H1 (cell line): Measurements from ENCODE around the gene CDR2L. TPM values are rescaled to one million over a fixed set of nuclear protein-coding genes. Genes with fewer than 3 reads are reported as not detected.

ENCODE experiments used
- BCL11A ChIP-seq, 2 experiments: IDR thresholded peaks; one replicate each; pipeline ENCODE4 v1.6.1; 2011; ENCODE audit warnings: low read depth in 2 of 2, low read length in 2 of 2, mild to moderate bottlenecking in 2 of 2
- CBX8 ChIP-seq: fragments of 300-800, 300-1000 bp; sonication (generic); IDR thresholded peaks from 2 replicates; pipeline ENCODE4 v1.7.1; 2016; ENCODE audit warnings: low read depth, low read length, borderline replicate concordance
- CHD2 ChIP-seq: IDR thresholded peaks from 2 replicates; pipeline ENCODE4 v1.6.1; 2012; ENCODE audit warnings: low read length, improper control_type of control experiment
- CREB1 ChIP-seq: IDR thresholded peaks from 2 replicates; pipeline ENCODE4 v1.6.1; 2012; ENCODE audit warnings: inconsistent platforms
- EGR1 ChIP-seq: IDR thresholded peaks from 2 replicates; pipeline ENCODE4 v1.6.1; 2011; ENCODE audit warnings: low read depth, low read length, borderline replicate concordance
- HDAC6 ChIP-seq: IDR thresholded peaks from one replicate; pipeline ENCODE4 v1.7.1; 2012; ENCODE audit warnings: low read depth, mild to moderate bottlenecking, inconsistent platforms, low read length, moderate library complexity
- JUND ChIP-seq: IDR thresholded peaks from 2 replicates; pipeline ENCODE4 v1.6.1; 2011; ENCODE audit warnings: mild to moderate bottlenecking, improper control_type of control experiment, low read length
- MAX ChIP-seq: IDR thresholded peaks from 2 replicates; pipeline ENCODE4 v1.6.1; 2012; ENCODE audit warnings: inconsistent platforms
- NANOG ChIP-seq: IDR thresholded peaks from 2 replicates; pipeline ENCODE4 v1.6.1; 2011; ENCODE audit warnings: low read length, low read depth, mild to moderate bottlenecking, inconsistent platforms; ENCODE audit not compliant: insufficient read depth, poor library complexity, severe bottlenecking
- POLR2AphosphoS5 ChIP-seq: IDR thresholded peaks from 2 replicates; pipeline ENCODE4 v1.6.1; 2011; ENCODE audit warnings: low read depth, low read length
- POU5F1 ChIP-seq: IDR thresholded peaks from 2 replicates; pipeline ENCODE4 v1.6.1; 2011; ENCODE audit warnings: low read depth, mild to moderate bottlenecking, low read length, moderate library complexity
- RBBP5 ChIP-seq: IDR thresholded peaks from 2 replicates; pipeline ENCODE4 v1.7.1; 2012; ENCODE audit warnings: low read depth, mild to moderate bottlenecking, inconsistent platforms, low read length, moderate library complexity, borderline replicate concordance
- RFX5 ChIP-seq: IDR thresholded peaks from 2 replicates; pipeline ENCODE4 v1.6.1; 2011; ENCODE audit warnings: low read depth, low read length, improper control_type of control experiment, borderline replicate concordance
- RNF2 ChIP-seq: fragments of 200-900, 300-1000 bp; sonication (generic); IDR thresholded peaks from 2 replicates; pipeline ENCODE4 v1.7.1; 2016; ENCODE audit warnings: borderline replicate concordance, low read depth, mild to moderate bottlenecking, antibody characterized with exemption, low read length; ENCODE audit not compliant: poor library complexity, severe bottlenecking; ENCODE audit errors: missing control alignments
- RXRA ChIP-seq: IDR thresholded peaks from 2 replicates; pipeline ENCODE4 v1.6.1; 2011; ENCODE audit warnings: low read depth, mild to moderate bottlenecking, low read length, moderate library complexity; ENCODE audit not compliant: insufficient read depth
- SIN3A ChIP-seq, 2 experiments: IDR thresholded peaks in 1 of 2; conservative IDR thresholded peaks in 1 of 2; 2 replicates each; pipeline ENCODE4 v1.6.1; 2011 to 2012; ENCODE audit warnings: low read length in 2 of 2, improper control_type of control experiment in 1 of 2, low read depth in 1 of 2, mild to moderate bottlenecking in 1 of 2
- SIRT6 ChIP-seq: IDR thresholded peaks from one replicate; pipeline ENCODE4 v1.7.1; 2012; ENCODE audit warnings: low read length, inconsistent platforms
- SP1 ChIP-seq: IDR thresholded peaks from 2 replicates; pipeline ENCODE4 v1.6.1; 2011; ENCODE audit warnings: low read depth, low read length
- SP2 ChIP-seq: IDR thresholded peaks from 2 replicates; pipeline ENCODE4 v1.6.1; 2012; ENCODE audit warnings: mild to moderate bottlenecking, low read length, inconsistent platforms
- TAF1 ChIP-seq: IDR thresholded peaks from 2 replicates; pipeline ENCODE4 v1.6.1; 2011; ENCODE audit warnings: mild to moderate bottlenecking, low read depth, low read length
- TBP ChIP-seq: IDR thresholded peaks from 2 replicates; pipeline ENCODE4 v1.6.1; 2011; ENCODE audit warnings: low read depth, low read length, improper control_type of control experiment
- USF2 ChIP-seq: IDR thresholded peaks from 2 replicates; pipeline ENCODE4 v1.6.1; 2011; ENCODE audit warnings: low read length, improper control_type of control experiment
- polyA plus RNA-seq, 7 experiments: library from polyadenylated mRNA; depleted of rRNA in 3 of 7; stranded (reverse) in 5 of 7; unstranded in 2 of 7; fragments of >200 nt in 5 of 7; fragments of 200-250 nt in 2 of 7; gene quantifications; 1 replicate in 5 of 7; 2 replicates in 1 of 7; 4 replicates in 1 of 7; pipeline versions ENCODE4 v1.2.1 to v1.2.3, GENCODE V29; 2011 to 2013; ENCODE audit warnings: missing spikeins in 2 of 7, mixed read lengths in 2 of 7
- total RNA-seq: library from RNA; stranded (reverse); fragmentation: NEBNext Ultra II Directional; extraction: Animal tissue kit (Norgen Biotek cat#: 25700); gene quantifications from 2 replicates; pipeline ENCODE4 v1.2.1, GENCODE V29; 2021
- TF ChIP-seq, protein P1 (sequence below): IDR thresholded peaks from 2 replicates; pipeline ENCODE4 v1.6.1; 2011; ENCODE audit warnings: low read depth, mild to moderate bottlenecking, low read length; ENCODE audit not compliant: insufficient read depth

CDR2L gene
- total and polyA plus RNA-seq, 2 of the 8 experiments (the other 6 are each of a cell fraction or from before 2014, with no cell fraction given): 20.4 to 38.1 TPM

GRCh38 chr17:74981979-74982662, 5.3 kb upstream of the CDR2L start (continued):
- peak; percentile 4 for TF ChIP-seq NANOG
- TF ChIP-seq, protein P1, sequence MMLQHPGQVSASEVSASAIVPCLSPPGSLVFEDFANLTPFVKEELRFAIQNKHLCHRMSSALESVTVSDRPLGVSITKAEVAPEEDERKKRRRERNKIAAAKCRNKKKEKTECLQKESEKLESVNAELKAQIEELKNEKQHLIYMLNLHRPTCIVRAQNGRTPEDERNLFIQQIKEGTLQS: no peak
- TF ChIP-seq RFX5: no peak
- peak; percentile 82; the same call in 1 of the 2 replicates for TF ChIP-seq RBBP5
- no peak for TF ChIP-seq EGR1
- TF ChIP-seq TBP: peak; percentile 40; the same call in 1 of the 2 replicates
- TF ChIP-seq MAX: peak; percentile 62; the same call in 1 of the 2 replicates
- no peak for TF ChIP-seq SP1
- TF ChIP-seq POLR2AphosphoS5: peak; percentile 90
- TF ChIP-seq RNF2: no peak
- no peak for TF ChIP-seq USF2
- TF ChIP-seq CREB1: peak; percentile 78
- TF ChIP-seq RXRA: no peak
- TF ChIP-seq HDAC6: no peak
- TF ChIP-seq TAF1: peak; percentile 76
- TF ChIP-seq BCL11A (IDR thresholded peaks at IDR 0.05; ENCODE audit: low read depth in 2 of 2, low read length in 2 of 2): no peak
- no peak for TF ChIP-seq SIRT6
- TF ChIP-seq CHD2: peak; percentile 16; the same call in 1 of the 2 replicates
- TF ChIP-seq CBX8: no peak
- 0 out of 4 replicates have a peak, but pooled peaks have one; percentile 29 to 60 for TF ChIP-seq SIN3A (conservative IDR thresholded peaks at IDR 0.05 in 1 of 2, IDR thresholded peaks at IDR 0.05 in 1 of 2; ENCODE audit: low read depth in 1 of 2, low read length in 2 of 2)
- no peak for TF ChIP-seq POU5F1
- no peak for TF ChIP-seq SP2
- TF ChIP-seq JUND: peak; percentile 92
